HepG2 (cell line): Measurements from ENCODE around the gene KCNQ2. TPM values are rescaled to one million over a fixed set of nuclear protein-coding genes. Genes with fewer than 3 reads are reported as not detected.

Experiments
- BHLHE40 ChIP-seq: IDR thresholded peaks from 2 replicates; pipeline ENCODE4 v1.6.1; 2011; ENCODE audit warnings: low read length, improper control_type of control experiment
- BRD4 ChIP-seq: sonication (generic); formaldehyde crosslinking; IDR thresholded peaks from 2 replicates; pipeline ENCODE4 v1.4.0; 2020; ENCODE audit warnings: missing genetic modification reagents
- CHD2 ChIP-seq: IDR thresholded peaks from 2 replicates; pipeline ENCODE4 v1.6.1; 2011; ENCODE audit warnings: low read depth, low read length, improper control_type of control experiment
- DBP ChIP-seq: sonication (generic); formaldehyde crosslinking; IDR thresholded peaks from 2 replicates; pipeline ENCODE4 v1.4.0; 2020; ENCODE audit warnings: missing genetic modification reagents; ENCODE audit errors: not compliant biosample characterization
- FOXJ3 ChIP-seq: sonication (generic); formaldehyde crosslinking; IDR thresholded peaks from 2 replicates; pipeline ENCODE4 v1.4.0; 2020; ENCODE audit warnings: missing genetic modification reagents, mild to moderate bottlenecking, borderline replicate concordance
- FUBP1 ChIP-seq: sonication (generic); formaldehyde crosslinking; IDR thresholded peaks from 2 replicates; pipeline ENCODE4 v1.5.1; 2020; ENCODE audit warnings: missing genetic modification reagents, mild to moderate bottlenecking, borderline replicate concordance
- JUND ChIP-seq: sonication (generic); formaldehyde crosslinking; IDR thresholded peaks from 2 replicates; pipeline ENCODE4 v1.8.0; 2022; ENCODE audit warnings: mild to moderate bottlenecking, missing genetic modification reagents
- KMT2A ChIP-seq: sonication (generic); formaldehyde crosslinking; IDR thresholded peaks from 2 replicates; pipeline ENCODE4 v1.4.0; 2020; ENCODE audit warnings: missing genetic modification reagents
- NR2C2 ChIP-seq: sonication (generic); formaldehyde crosslinking; IDR thresholded peaks from 2 replicates; pipeline ENCODE4 v1.4.0; 2020; ENCODE audit warnings: missing genetic modification reagents, mild to moderate bottlenecking, moderate library complexity, borderline replicate concordance
- NR2F2 ChIP-seq: IDR thresholded peaks from 2 replicates; pipeline ENCODE4 v1.6.1; 2012; ENCODE audit warnings: low read depth, inconsistent platforms, borderline replicate concordance
- ONECUT2 ChIP-seq: sonication (generic); formaldehyde crosslinking; IDR thresholded peaks from 2 replicates; pipeline ENCODE4 v1.4.0; 2020; ENCODE audit warnings: missing genetic modification reagents
- RXRA ChIP-seq: sonication (generic); formaldehyde crosslinking; IDR thresholded peaks from 2 replicates; pipeline ENCODE4 v1.5.1; 2020; ENCODE audit warnings: missing genetic modification reagents
- SIN3A ChIP-seq: IDR thresholded peaks from 2 replicates; pipeline ENCODE4 v1.6.1; 2011; ENCODE audit warnings: low read depth, mild to moderate bottlenecking, control low read depth, low read length, borderline replicate concordance
- TCF12 ChIP-seq, 2 experiments: fragments of 450-650 bp in 1 of 2; sonication (generic) in 1 of 2; formaldehyde crosslinking in 1 of 2; IDR thresholded peaks; 2 replicates each; pipeline versions ENCODE4 v1.6.1 to v1.8.0; 2017 to 2022; ENCODE audit warnings: antibody characterized with exemption in 1 of 2, mild to moderate bottlenecking in 1 of 2, missing genetic modification reagents in 1 of 2, moderate library complexity in 1 of 2
- ZFP41 ChIP-seq: sonication (generic); formaldehyde crosslinking; IDR thresholded peaks from 2 replicates; pipeline ENCODE4 v1.4.0; 2020; ENCODE audit warnings: mild to moderate bottlenecking, missing genetic modification reagents, borderline replicate concordance
- ZFX ChIP-seq: sonication (generic); formaldehyde crosslinking; IDR thresholded peaks from 2 replicates; pipeline ENCODE4 v1.4.0; 2020; ENCODE audit warnings: mild to moderate bottlenecking, low read depth, missing genetic modification reagents, moderate library complexity
- ZNF326 ChIP-seq: sonication (generic); formaldehyde crosslinking; IDR thresholded peaks from 2 replicates; pipeline ENCODE4 v1.4.0; 2020; ENCODE audit warnings: missing genetic modification reagents, borderline replicate concordance
- ZNF484 ChIP-seq: sonication (generic); formaldehyde crosslinking; IDR thresholded peaks from 2 replicates; pipeline ENCODE4 v1.5.1; 2020; ENCODE audit warnings: mild to moderate bottlenecking, low read depth, missing genetic modification reagents, borderline replicate concordance
- ZNF546 ChIP-seq: sonication (generic); formaldehyde crosslinking; conservative IDR thresholded peaks from 2 replicates; pipeline ENCODE4 v1.8.1; 2023; ENCODE audit warnings: mild to moderate bottlenecking, missing genetic modification reagents
- ZNF878 ChIP-seq: sonication (generic); formaldehyde crosslinking; IDR thresholded peaks from 2 replicates; pipeline ENCODE4 v1.8.1; 2023; ENCODE audit warnings: mild to moderate bottlenecking, missing genetic modification reagents, moderate library complexity
- polyA plus RNA-seq, 8 experiments: library from polyadenylated mRNA; depleted of rRNA in 3 of 8; stranded (reverse) in 7 of 8; unstranded in 1 of 8; fragments of >200 nt; fragmentation: Illumina TruSeq in 4 of 8; extraction: Trizol in 4 of 8; gene quantifications; 2 replicates each; pipeline versions ENCODE4 v1.2.1 to v1.2.3, GENCODE V29; 2011 to 2016; ENCODE audit warnings: low read depth in 4 of 8, missing spikeins in 1 of 8, mixed read lengths in 1 of 8; ENCODE audit not compliant: insufficient read depth in 1 of 8
- total RNA-seq, 5 experiments: library from RNA; depleted of rRNA; stranded (reverse); fragments of >200 nt; fragmentation: Illumina TruSeq; extraction: Trizol; gene quantifications; 2 replicates each; pipeline ENCODE4 v1.2.3, GENCODE V29; 2016; ENCODE audit warnings: low read depth in 1 of 5
- TF ChIP-seq, protein P1 (sequence below): sonication (generic); formaldehyde crosslinking; IDR thresholded peaks from 2 replicates; pipeline ENCODE4 v1.8.1; 2022; ENCODE audit warnings: low read depth, mild to moderate bottlenecking, missing genetic modification reagents
- TF ChIP-seq, protein P2 (sequence below): sonication (generic); formaldehyde crosslinking; IDR thresholded peaks from 2 replicates; pipeline ENCODE4 v1.4.0; 2020; ENCODE audit warnings: missing genetic modification reagents

Gene KCNQ2
- total and polyA plus RNA-seq, 2 of the 13 experiments (the other 11 are each of a cell fraction or from before 2014, with no cell fraction given) = not detected

DNA sequence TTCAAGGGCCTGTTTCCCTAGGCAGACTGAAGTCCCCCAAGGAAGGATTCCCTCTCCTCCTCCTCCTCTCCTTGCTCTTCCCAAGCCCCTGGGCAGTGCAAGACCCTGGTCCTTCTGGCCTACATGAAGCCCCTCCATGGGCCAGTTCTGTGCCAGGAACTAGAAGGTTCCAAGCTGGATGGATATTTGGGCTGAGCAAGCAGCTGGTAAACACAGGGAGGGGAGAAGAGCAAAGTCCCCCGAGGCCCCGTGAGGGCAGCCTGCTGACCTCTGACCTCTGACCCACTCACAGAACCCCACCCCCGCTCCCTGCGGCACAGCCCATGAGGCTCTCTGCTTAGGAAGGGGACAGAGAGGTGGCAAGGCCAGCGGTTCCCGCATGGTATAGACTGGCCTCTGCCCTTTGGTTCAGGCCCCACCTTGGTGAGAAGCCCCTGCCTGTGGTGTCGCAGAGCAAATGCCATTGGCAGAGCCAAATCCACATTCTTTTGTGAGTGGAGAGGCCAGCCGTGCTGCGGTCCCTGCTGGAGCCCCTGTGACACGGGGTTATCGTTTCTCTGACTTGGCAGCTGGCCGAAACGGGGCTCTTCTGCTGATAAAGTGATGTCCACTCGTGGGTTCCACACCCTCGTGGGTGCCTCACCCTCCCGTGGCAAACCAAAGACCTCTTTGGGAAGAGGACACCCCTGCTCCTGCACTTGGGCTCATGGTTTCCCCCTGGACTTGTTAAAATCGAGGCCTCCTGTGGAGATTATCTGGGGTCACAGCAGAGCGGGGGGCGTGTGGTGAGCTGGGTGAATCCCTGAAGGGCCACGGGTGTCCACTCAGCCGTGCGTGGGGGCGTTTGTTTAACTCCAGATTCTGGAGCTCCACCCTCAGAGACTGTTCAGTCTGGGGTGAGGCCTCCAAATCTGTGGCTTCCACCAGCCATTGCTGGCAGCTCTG, 109.2 kb downstream of the KCNQ2 start (continued):
- TF ChIP-seq, protein P1, sequence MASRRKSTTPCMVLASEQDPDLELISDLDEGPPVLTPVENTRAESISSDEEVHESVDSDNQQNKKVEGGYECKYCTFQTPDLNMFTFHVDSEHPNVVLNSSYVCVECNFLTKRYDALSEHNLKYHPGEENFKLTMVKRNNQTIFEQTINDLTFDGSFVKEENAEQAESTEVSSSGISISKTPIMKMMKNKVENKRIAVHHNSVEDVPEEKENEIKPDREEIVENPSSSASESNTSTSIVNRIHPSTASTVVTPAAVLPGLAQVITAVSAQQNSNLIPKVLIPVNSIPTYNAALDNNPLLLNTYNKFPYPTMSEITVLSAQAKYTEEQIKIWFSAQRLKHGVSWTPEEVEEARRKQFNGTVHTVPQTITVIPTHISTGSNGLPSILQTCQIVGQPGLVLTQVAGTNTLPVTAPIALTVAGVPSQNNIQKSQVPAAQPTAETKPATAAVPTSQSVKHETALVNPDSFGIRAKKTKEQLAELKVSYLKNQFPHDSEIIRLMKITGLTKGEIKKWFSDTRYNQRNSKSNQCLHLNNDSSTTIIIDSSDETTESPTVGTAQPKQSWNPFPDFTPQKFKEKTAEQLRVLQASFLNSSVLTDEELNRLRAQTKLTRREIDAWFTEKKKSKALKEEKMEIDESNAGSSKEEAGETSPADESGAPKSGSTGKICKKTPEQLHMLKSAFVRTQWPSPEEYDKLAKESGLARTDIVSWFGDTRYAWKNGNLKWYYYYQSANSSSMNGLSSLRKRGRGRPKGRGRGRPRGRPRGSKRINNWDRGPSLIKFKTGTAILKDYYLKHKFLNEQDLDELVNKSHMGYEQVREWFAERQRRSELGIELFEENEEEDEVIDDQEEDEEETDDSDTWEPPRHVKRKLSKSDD (CRISPR knock-in tag) = no peak
- TF ChIP-seq JUND (CRISPR knock-in tag) (no peak), ZNF546 (CRISPR knock-in tag) (no peak), ZFP41 (no peak), ONECUT2 (no peak), NR2C2 (CRISPR knock-in tag) (peak; percentile 99), NR2F2 (peak; percentile 97), CHD2 (no peak), ZFX (peak; percentile 29), ZNF326 (CRISPR knock-in tag) (no peak), SIN3A (no peak), ZNF484 (no peak), RXRA (peak; percentile 95), FOXJ3 (CRISPR knock-in tag) (0 out of 2 replicates have a peak, but pooled peaks have one; percentile 17), DBP (CRISPR knock-in tag) (no peak), KMT2A (no peak), BHLHE40 (peak; percentile 49; the same call in 1 of the 2 replicates), ZNF878 (0 out of 2 replicates have a peak, but pooled peaks have one; percentile 43), BRD4 (0 out of 2 replicates have a peak, but pooled peaks have one; percentile 41), TCF12 (IDR thresholded peaks at IDR 0.05) (no peak), TCF12 (CRISPR knock-in tag; IDR thresholded peaks at IDR 0.05) (no peak), FUBP1 (CRISPR knock-in tag) (no peak)
- TF ChIP-seq, protein P2, sequence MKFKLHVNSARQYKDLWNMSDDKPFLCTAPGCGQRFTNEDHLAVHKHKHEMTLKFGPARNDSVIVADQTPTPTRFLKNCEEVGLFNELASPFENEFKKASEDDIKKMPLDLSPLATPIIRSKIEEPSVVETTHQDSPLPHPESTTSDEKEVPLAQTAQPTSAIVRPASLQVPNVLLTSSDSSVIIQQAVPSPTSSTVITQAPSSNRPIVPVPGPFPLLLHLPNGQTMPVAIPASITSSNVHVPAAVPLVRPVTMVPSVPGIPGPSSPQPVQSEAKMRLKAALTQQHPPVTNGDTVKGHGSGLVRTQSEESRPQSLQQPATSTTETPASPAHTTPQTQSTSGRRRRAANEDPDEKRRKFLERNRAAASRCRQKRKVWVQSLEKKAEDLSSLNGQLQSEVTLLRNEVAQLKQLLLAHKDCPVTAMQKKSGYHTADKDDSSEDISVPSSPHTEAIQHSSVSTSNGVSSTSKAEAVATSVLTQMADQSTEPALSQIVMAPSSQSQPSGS (CRISPR knock-in tag) = peak; percentile 30; the same call in 1 of the 2 replicates
